Panc1 (cell line): ENCODE measurements around the gene CGN. TPM values are rescaled to one million over a fixed set of nuclear protein-coding genes. Genes with fewer than 3 reads are reported as not detected.
A peak's percentile ranks its signal among the peaks of the same experiment; 100 is the strongest.
"Not testable (repeated sequence)": the region's sequence is repeated elsewhere in the genome, so short reads cannot be mapped to it uniquely, and the experiment has no call there.

Experiments
- ATAC-seq: fragments of 200-7000 bp; cut with Tn5 transposase; 2 replicates; pipeline ENCODE4 v1.9.1; 2020; ENCODE audit warnings: mild to moderate bottlenecking, moderate library complexity
- BruUV-seq: library from RNA; stranded (reverse); fragments of 400-500 nt; replicated peaks from 2 replicates; lab custom pipeline; 2021; lab: Mats Ljungman, UMichigan
- CTCF ChIA-PET: fragments of 300-600 bp; sonication (Branson Sonifier 250); formaldehyde crosslinking; loops from one replicate; lab custom pipeline; 2022; ENCODE audit warnings: antibody characterized with exemption; lab: Charles Lee
- POLR2A ChIA-PET: fragments of 300-600 bp; sonication (Branson Sonifier 250); formaldehyde crosslinking; loops from one replicate; lab custom pipeline; 2022; ENCODE audit warnings: antibody characterized with exemption; lab: Charles Lee
- DNase-seq: peaks from one replicate; pipeline ENCODE4 v3.0.0-alpha.2; 2010; ENCODE audit warnings: low read depth, low spot score
- H3K27ac ChIP-seq: 2 replicates; pipeline ENCODE4 v1.5.1; 2011; ENCODE audit warnings: mild to moderate bottlenecking, low read length, inconsistent platforms
- H3K27me3 ChIP-seq: fragments of 200-500 bp; sonication (Bioruptor generic); 2 replicates; pipeline ENCODE4 v1.6.0; 2014; ENCODE audit warnings: low read length, inconsistent platforms; ENCODE audit not compliant: control insufficient read depth, insufficient read depth
- H3K36me3 ChIP-seq: fragments of 200-500 bp; sonication (Bioruptor generic); 2 replicates; pipeline ENCODE4 v1.5.1; 2014; ENCODE audit warnings: inconsistent platforms, mild to moderate bottlenecking, low read length, moderate library complexity; ENCODE audit not compliant: control insufficient read depth, insufficient read depth
- H3K4me1 ChIP-seq: 2 replicates; pipeline ENCODE4 v1.5.1; 2011; ENCODE audit warnings: inconsistent platforms, mild to moderate bottlenecking, low read length, moderate library complexity; ENCODE audit not compliant: control insufficient read depth, insufficient read depth
- H3K4me3 ChIP-seq, 2 experiments: 2 replicates each; pipeline ENCODE4 v1.5.1; 2011 to 2012; ENCODE audit warnings: low read depth in 2 of 2, low read length in 2 of 2, mild to moderate bottlenecking in 2 of 2, inconsistent platforms in 1 of 2, moderate library complexity in 1 of 2
- H3K9me3 ChIP-seq: fragments of 200-500 bp; sonication (Bioruptor generic); 2 replicates; pipeline ENCODE4 v1.5.1; 2014; ENCODE audit warnings: low read depth, mild to moderate bottlenecking, inconsistent platforms, low read length, moderate library complexity; ENCODE audit not compliant: control insufficient read depth, insufficient read depth
- CTCF ChIP-seq: fragments of 450-650 bp; IDR thresholded peaks from 2 replicates; pipeline ENCODE4 v1.5.1; 2017; ENCODE audit warnings: mild to moderate bottlenecking
- POLR2AphosphoS5 ChIP-seq: IDR thresholded peaks from 2 replicates; pipeline ENCODE4 v1.6.1; 2012; ENCODE audit warnings: mild to moderate bottlenecking, low read depth, low read length, moderate library complexity
- REST ChIP-seq, 2 experiments: IDR thresholded peaks; 2 replicates each; pipeline ENCODE4 v1.6.1; 2011 to 2012; ENCODE audit warnings: low read depth in 2 of 2, control low read depth in 1 of 2, low read length in 1 of 2, mild to moderate bottlenecking in 1 of 2, moderate library complexity in 1 of 2; ENCODE audit not compliant: insufficient read depth in 1 of 2
- SIN3A ChIP-seq: IDR thresholded peaks from 2 replicates; pipeline ENCODE4 v1.6.1; 2012; ENCODE audit warnings: low read depth, mild to moderate bottlenecking, low read length, moderate library complexity, borderline replicate concordance; ENCODE audit not compliant: insufficient read depth
- TCF7L2 ChIP-seq: IDR thresholded peaks from 2 replicates; pipeline ENCODE4 v1.6.1; 2011; ENCODE audit warnings: mild to moderate bottlenecking, low read depth, low read length, inconsistent platforms
- in situ Hi-C: cut with HindIII; loops from 2 replicates; pipeline ENCODE4 v1.10.0; 2016; ENCODE audit warnings: low sequenced_read_pairs, low pct_unique_long_range_greater_than_20kb
- intact Hi-C: fragments of 100-400 bp; cut with micrococcal nuclease; formaldehyde crosslinking; loops from one replicate; pipeline ENCODE4 v1.10.0; 2022; ENCODE audit not compliant: unreplicated experiment
- total RNA-seq: library from RNA; stranded (reverse); gene quantifications from one replicate; pipeline ENCODE4 v1.2.1, GENCODE V29; 2021; ENCODE audit not compliant: unreplicated experiment

CGN gene
- total RNA-seq, 1 experiment from 2014 or later, result 10.2 TPM

- DNase-seq (no peak), ATAC-seq (no peak)
- Histone ChIP-seq H3K4me3 (no peak overlapping the region), H3K4me1 (peaks cover 4% of the 10 kb centered on the region), H3K27ac (no peak overlapping the region), H3K9me3 (no peaks in the 10 kb centered on the region), H3K36me3 (no peaks in the 10 kb centered on the region; the same call in 1 of the 2 replicates), H3K27me3 (no peaks in the 10 kb centered on the region)
- intact Hi-C loops, result loop anchor here (10.0 kb wide), 1 partner anchor 75 kb away; no protein-coding TSS in a partner anchor
- no TSS peak for BruUV-seq
- in situ Hi-C loops, result no loop called here
- CTCF ChIA-PET, result interaction anchor here (0.7 to 1.1 kb wide), 2 partner anchors 45 to 116 kb away, joined by 3 read pairs; no protein-coding TSS in a partner anchor
- TF ChIP-seq TCF7L2 (no peak), CTCF (no peak), SIN3A (no peak), POLR2AphosphoS5 (no peak), REST (IDR thresholded peaks at IDR 0.05; ENCODE audit: insufficient read depth in 1 of 2, low read depth in 2 of 2, low read length in 1 of 2) (no peak)
- POLR2A ChIA-PET, result no interaction called here
Observed at GRCh38 chr1:151519667-151520066, 8.5 kb downstream of the CGN start.

GRCh38 chr1:151520359-151520758 is 9.2 kb downstream of the CGN start:
- H3K4me1 ChIP-seq, result peaks cover 4% of the 10 kb centered on the region
- no peak for DNase-seq
- 0 out of 2 replicates have a peak, but pooled peaks have one; percentile 22 for ATAC-seq
- no TSS peak for BruUV-seq
- intact Hi-C loops, result no loop called here
- ChIA-PET POLR2A (no interaction called here), CTCF (interaction anchor here (0.7 to 1.1 kb wide), 2 partner anchors 46 to 116 kb away, joined by 3 read pairs; no protein-coding TSS in a partner anchor)
- in situ Hi-C loops, result no loop called here
- H3K27ac ChIP-seq, result no peak overlapping the region
- TF ChIP-seq CTCF (no peak), SIN3A (no peak), REST (IDR thresholded peaks at IDR 0.05; ENCODE audit: insufficient read depth in 1 of 2, low read depth in 2 of 2, low read length in 1 of 2) (no peak), TCF7L2 (no peak), POLR2AphosphoS5 (no peak)
- H3K36me3 ChIP-seq, result no peaks in the 10 kb centered on the region; the same call in 1 of the 2 replicates
- no peaks in the 10 kb centered on the region for H3K27me3 ChIP-seq
- H3K9me3 ChIP-seq, result no peaks in the 10 kb centered on the region
- H3K4me3 ChIP-seq, result no peak overlapping the region

GRCh38 chr1:151522427-151522826 is 11.2 kb downstream of the CGN start:
- CTCF ChIA-PET, H3K4me1 ChIP-seq, intact Hi-C loops, POLR2A ChIA-PET, BruUV-seq, H3K36me3 ChIP-seq, H3K4me3 ChIP-seq, H3K27ac ChIP-seq, ATAC-seq, in situ Hi-C loops, H3K27me3 ChIP-seq, DNase-seq, H3K9me3 ChIP-seq: not testable (repeated sequence)
